HG03139 (cell line): ENCODE data around the gene LZTR1.

Experiments
- ATAC-seq: cut with Tn5 transposase; IDR thresholded peaks from one replicate; pipeline ENCODE4 v1.9.1; 2021; ENCODE audit not compliant: unreplicated experiment

Gene LZTR1

GRCh38 chr22:21014202-21014725 lies 32.2 kb downstream of the LZTR1 start:
- ATAC-seq = peak; percentile 76

- no peak for ATAC-seq
Measured at GRCh38 chr22:21014726-21015465, 32.8 kb downstream of the LZTR1 start, which contains the start of gene P2RX6. P2RX6 (plus strand) TSS chr22:21015165; CDS start chr22:21015175, 10 bp downstream.

- ATAC-seq = no peak
Measured at GRCh38 chr22:21015466-21016006, 33.4 kb downstream of the LZTR1 start.

GRCh38 chr22:21016644-21017420 lies 34.7 kb downstream of the LZTR1 start:
- ATAC-seq = no peak

- no peak for ATAC-seq
Measured at GRCh38 chr22:21018314-21018713, 36.2 kb downstream of the LZTR1 start.

GRCh38 chr22:21020802-21021429 lies 38.8 kb downstream of the LZTR1 start:
- no peak for ATAC-seq

GRCh38 chr22:21022507-21022906 lies 40.4 kb downstream of the LZTR1 start:
- ATAC-seq = no peak

- ATAC-seq = no peak
Measured at GRCh38 chr22:21022955-21023614, 41.0 kb downstream of the LZTR1 start.

GRCh38 chr22:21025266-21025665 lies 43.2 kb downstream of the LZTR1 start:
- no peak for ATAC-seq

- ATAC-seq = no peak
Measured at GRCh38 chr22:21025763-21026755, 44.0 kb downstream of the LZTR1 start.

GRCh38 chr22:21026783-21027692 lies 44.9 kb downstream of the LZTR1 start:
- no peak for ATAC-seq

GRCh38 chr22:21028277-21029251 lies 46.5 kb downstream of the LZTR1 start:
- ATAC-seq = no peak

- ATAC-seq = no peak
Measured at GRCh38 chr22:21029486-21030025, 47.5 kb downstream of the LZTR1 start.

GRCh38 chr22:21030032-21030431 lies 47.9 kb downstream of the LZTR1 start:
- no peak for ATAC-seq

- no peak for ATAC-seq
Measured at GRCh38 chr22:21030621-21031544, 48.8 kb downstream of the LZTR1 start.

- ATAC-seq = no peak
Measured at GRCh38 chr22:21031545-21032036, 49.5 kb downstream of the LZTR1 start.
